HEK293 (cell line): Measurements from ENCODE around the gene CSNK1G3.

Source experiments
- GFI1B ChIP-seq: fragments of 450-650 bp; formaldehyde crosslinking; IDR thresholded peaks from 2 replicates; pipeline ENCODE4 v1.5.1; 2016; ENCODE audit warnings: missing biosample characterization, missing genetic modification characterization
- KLF1 ChIP-seq: fragments of 450-650 bp; formaldehyde crosslinking; IDR thresholded peaks from 2 replicates; pipeline ENCODE4 v1.5.1; 2016; ENCODE audit warnings: missing biosample characterization, missing genetic modification characterization
- ZEB2 ChIP-seq: fragments of 450-650 bp; formaldehyde crosslinking; IDR thresholded peaks from 2 replicates; pipeline ENCODE4 v1.5.1; 2016; ENCODE audit warnings: missing biosample characterization, missing genetic modification characterization
- ZNF114 ChIP-seq: fragments of 450-650 bp; formaldehyde crosslinking; IDR thresholded peaks from 2 replicates; pipeline ENCODE4 v1.5.0; 2017; ENCODE audit warnings: missing biosample characterization, missing genetic modification characterization
- ZNF174 ChIP-seq: fragments of 450-650 bp; formaldehyde crosslinking; IDR thresholded peaks from 2 replicates; pipeline ENCODE4 v1.5.0; 2017; ENCODE audit warnings: missing biosample characterization, mild to moderate bottlenecking, missing genetic modification characterization
- ZNF2 ChIP-seq: fragments of 450-650 bp; formaldehyde crosslinking; IDR thresholded peaks from 2 replicates; pipeline ENCODE4 v1.5.1; 2016; ENCODE audit warnings: missing biosample characterization, missing genetic modification characterization
- ZNF629 ChIP-seq: fragments of 450-650 bp; formaldehyde crosslinking; IDR thresholded peaks from 2 replicates; pipeline ENCODE4 v1.5.1; 2017; ENCODE audit warnings: missing biosample characterization, missing genetic modification characterization
- ZNF658 ChIP-seq: fragments of 450-650 bp; formaldehyde crosslinking; IDR thresholded peaks from 2 replicates; pipeline ENCODE4; 2016; ENCODE audit warnings: missing biosample characterization, missing genetic modification characterization
- TF ChIP-seq, protein P1 (sequence below): fragments of 450-650 bp; IDR thresholded peaks from 2 replicates; pipeline ENCODE4 v1.5.1; 2018; ENCODE audit warnings: missing biosample characterization, mild to moderate bottlenecking, missing genetic modification characterization
- TF ChIP-seq, protein P2 (sequence below): fragments of 450-650 bp; formaldehyde crosslinking; IDR thresholded peaks from 2 replicates; pipeline ENCODE4 v1.5.1; 2016; ENCODE audit warnings: missing biosample characterization, missing genetic modification characterization, low read depth
- TF ChIP-seq, protein P3 (sequence below): fragments of 450-650 bp; formaldehyde crosslinking; IDR thresholded peaks from 2 replicates; pipeline ENCODE4 v1.5.1; 2016; ENCODE audit warnings: missing biosample characterization, missing genetic modification characterization
- TF ChIP-seq, protein P4 (sequence below): fragments of 450-650 bp; formaldehyde crosslinking; IDR thresholded peaks from 2 replicates; pipeline ENCODE4 v1.5.1; 2016; ENCODE audit warnings: missing biosample characterization, missing genetic modification characterization
- TF ChIP-seq, protein P5 (sequence below): fragments of 450-650 bp; formaldehyde crosslinking; IDR thresholded peaks from 2 replicates; pipeline ENCODE4 v1.5.1; 2016; ENCODE audit warnings: missing biosample characterization, missing genetic modification characterization
- TF ChIP-seq, protein P6 (sequence below): fragments of 450-650 bp; formaldehyde crosslinking; IDR thresholded peaks from 2 replicates; pipeline ENCODE4 v1.5.1; 2016; ENCODE audit warnings: missing biosample characterization, missing genetic modification characterization
- TF ChIP-seq, protein P7 (sequence below): fragments of 450-650 bp; formaldehyde crosslinking; IDR thresholded peaks from 2 replicates; pipeline ENCODE4 v1.5.1; 2016; ENCODE audit warnings: missing biosample characterization, missing genetic modification characterization, low read depth
- TF ChIP-seq, protein P8 (sequence below): fragments of 450-650 bp; formaldehyde crosslinking; optimal IDR thresholded peaks from 2 replicates; pipeline ENCODE3; 2016; ENCODE audit warnings: missing biosample characterization, mild to moderate bottlenecking, missing genetic modification characterization
- TF ChIP-seq, protein P9 (sequence below): fragments of 450-650 bp; formaldehyde crosslinking; IDR thresholded peaks from 2 replicates; pipeline ENCODE4 v1.5.1; 2016; ENCODE audit warnings: missing biosample characterization, missing genetic modification characterization
- TF ChIP-seq, protein P10 (sequence below): fragments of 450-650 bp; formaldehyde crosslinking; IDR thresholded peaks from 2 replicates; pipeline ENCODE4 v1.5.1; 2016; ENCODE audit warnings: missing biosample characterization, missing genetic modification characterization, borderline replicate concordance

Gene CSNK1G3

DNA sequence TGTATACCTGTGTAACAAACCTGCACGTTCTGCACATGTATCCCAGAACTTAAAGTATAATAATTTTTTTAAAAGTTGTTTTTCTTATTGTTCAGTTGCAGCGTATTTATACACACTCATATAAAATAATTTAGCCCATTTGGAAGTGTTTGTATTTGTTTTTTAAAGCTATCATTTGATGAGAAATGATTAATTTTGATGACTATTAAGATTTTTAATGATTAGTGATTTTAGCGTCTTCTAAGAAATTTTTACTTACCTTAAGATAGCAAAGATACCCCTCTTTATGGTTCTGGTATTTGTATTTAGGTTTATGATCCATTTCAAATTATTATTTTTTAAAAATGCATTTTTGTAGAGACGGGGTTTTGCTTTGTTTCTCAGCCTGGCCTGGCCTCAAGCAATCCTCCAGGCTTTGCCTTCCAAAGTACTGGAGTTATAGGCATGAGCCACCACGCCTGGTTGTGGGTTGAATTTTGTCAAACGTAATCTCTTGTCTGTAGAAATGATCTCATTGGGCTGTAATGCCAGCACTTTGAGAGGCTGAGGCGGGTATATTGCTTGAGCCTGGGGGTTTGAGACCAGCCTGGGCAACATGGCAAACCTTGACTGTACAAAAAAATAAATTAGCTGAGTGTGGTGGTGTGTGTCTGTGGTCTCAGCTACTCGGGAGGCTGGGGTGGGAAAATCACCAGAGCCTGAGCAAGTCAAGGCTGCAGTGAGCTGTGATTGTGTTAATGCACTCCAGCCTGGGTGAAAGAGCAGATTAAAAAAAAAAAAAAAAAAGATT, 26.9 kb downstream of the CSNK1G3 start (continued):
- TF ChIP-seq, protein P1, sequence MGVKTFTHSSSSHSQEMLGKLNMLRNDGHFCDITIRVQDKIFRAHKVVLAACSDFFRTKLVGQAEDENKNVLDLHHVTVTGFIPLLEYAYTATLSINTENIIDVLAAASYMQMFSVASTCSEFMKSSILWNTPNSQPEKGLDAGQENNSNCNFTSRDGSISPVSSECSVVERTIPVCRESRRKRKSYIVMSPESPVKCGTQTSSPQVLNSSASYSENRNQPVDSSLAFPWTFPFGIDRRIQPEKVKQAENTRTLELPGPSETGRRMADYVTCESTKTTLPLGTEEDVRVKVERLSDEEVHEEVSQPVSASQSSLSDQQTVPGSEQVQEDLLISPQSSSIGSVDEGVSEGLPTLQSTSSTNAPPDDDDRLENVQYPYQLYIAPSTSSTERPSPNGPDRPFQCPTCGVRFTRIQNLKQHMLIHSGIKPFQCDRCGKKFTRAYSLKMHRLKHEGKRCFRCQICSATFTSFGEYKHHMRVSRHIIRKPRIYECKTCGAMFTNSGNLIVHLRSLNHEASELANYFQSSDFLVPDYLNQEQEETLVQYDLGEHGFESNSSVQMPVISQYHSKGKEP (tag by site-specific recombination), result no peak
- TF ChIP-seq ZNF114 (tag by site-specific recombination) (no peak), KLF1 (tag by site-specific recombination) (no peak), ZNF2 (0 out of 2 replicates have a peak, but pooled peaks have one; percentile 28), ZNF658 (no peak), ZEB2 (no peak), GFI1B (no peak), ZNF629 (tag by site-specific recombination) (peak; percentile 83), ZNF174 (tag by site-specific recombination) (no peak)
- TF ChIP-seq, protein P2, sequence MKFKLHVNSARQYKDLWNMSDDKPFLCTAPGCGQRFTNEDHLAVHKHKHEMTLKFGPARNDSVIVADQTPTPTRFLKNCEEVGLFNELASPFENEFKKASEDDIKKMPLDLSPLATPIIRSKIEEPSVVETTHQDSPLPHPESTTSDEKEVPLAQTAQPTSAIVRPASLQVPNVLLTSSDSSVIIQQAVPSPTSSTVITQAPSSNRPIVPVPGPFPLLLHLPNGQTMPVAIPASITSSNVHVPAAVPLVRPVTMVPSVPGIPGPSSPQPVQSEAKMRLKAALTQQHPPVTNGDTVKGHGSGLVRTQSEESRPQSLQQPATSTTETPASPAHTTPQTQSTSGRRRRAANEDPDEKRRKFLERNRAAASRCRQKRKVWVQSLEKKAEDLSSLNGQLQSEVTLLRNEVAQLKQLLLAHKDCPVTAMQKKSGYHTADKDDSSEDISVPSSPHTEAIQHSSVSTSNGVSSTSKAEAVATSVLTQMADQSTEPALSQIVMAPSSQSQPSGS (tag by site-specific recombination), result peak; percentile 70
- TF ChIP-seq, protein P3, sequence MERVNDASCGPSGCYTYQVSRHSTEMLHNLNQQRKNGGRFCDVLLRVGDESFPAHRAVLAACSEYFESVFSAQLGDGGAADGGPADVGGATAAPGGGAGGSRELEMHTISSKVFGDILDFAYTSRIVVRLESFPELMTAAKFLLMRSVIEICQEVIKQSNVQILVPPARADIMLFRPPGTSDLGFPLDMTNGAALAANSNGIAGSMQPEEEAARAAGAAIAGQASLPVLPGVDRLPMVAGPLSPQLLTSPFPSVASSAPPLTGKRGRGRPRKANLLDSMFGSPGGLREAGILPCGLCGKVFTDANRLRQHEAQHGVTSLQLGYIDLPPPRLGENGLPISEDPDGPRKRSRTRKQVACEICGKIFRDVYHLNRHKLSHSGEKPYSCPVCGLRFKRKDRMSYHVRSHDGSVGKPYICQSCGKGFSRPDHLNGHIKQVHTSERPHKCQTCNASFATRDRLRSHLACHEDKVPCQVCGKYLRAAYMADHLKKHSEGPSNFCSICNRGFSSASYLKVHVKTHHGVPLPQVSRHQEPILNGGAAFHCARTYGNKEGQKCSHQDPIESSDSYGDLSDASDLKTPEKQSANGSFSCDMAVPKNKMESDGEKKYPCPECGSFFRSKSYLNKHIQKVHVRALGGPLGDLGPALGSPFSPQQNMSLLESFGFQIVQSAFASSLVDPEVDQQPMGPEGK, result 0 out of 2 replicates have a peak, but pooled peaks have one; percentile 29
- TF ChIP-seq, protein P4, sequence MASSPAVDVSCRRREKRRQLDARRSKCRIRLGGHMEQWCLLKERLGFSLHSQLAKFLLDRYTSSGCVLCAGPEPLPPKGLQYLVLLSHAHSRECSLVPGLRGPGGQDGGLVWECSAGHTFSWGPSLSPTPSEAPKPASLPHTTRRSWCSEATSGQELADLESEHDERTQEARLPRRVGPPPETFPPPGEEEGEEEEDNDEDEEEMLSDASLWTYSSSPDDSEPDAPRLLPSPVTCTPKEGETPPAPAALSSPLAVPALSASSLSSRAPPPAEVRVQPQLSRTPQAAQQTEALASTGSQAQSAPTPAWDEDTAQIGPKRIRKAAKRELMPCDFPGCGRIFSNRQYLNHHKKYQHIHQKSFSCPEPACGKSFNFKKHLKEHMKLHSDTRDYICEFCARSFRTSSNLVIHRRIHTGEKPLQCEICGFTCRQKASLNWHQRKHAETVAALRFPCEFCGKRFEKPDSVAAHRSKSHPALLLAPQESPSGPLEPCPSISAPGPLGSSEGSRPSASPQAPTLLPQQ (tag by site-specific recombination), result no peak
- TF ChIP-seq, protein P5, sequence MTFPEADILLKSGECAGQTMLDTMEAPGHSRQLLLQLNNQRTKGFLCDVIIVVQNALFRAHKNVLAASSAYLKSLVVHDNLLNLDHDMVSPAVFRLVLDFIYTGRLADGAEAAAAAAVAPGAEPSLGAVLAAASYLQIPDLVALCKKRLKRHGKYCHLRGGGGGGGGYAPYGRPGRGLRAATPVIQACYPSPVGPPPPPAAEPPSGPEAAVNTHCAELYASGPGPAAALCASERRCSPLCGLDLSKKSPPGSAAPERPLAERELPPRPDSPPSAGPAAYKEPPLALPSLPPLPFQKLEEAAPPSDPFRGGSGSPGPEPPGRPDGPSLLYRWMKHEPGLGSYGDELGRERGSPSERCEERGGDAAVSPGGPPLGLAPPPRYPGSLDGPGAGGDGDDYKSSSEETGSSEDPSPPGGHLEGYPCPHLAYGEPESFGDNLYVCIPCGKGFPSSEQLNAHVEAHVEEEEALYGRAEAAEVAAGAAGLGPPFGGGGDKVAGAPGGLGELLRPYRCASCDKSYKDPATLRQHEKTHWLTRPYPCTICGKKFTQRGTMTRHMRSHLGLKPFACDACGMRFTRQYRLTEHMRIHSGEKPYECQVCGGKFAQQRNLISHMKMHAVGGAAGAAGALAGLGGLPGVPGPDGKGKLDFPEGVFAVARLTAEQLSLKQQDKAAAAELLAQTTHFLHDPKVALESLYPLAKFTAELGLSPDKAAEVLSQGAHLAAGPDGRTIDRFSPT (tag by site-specific recombination), result peak; percentile 78
- TF ChIP-seq, protein P6, sequence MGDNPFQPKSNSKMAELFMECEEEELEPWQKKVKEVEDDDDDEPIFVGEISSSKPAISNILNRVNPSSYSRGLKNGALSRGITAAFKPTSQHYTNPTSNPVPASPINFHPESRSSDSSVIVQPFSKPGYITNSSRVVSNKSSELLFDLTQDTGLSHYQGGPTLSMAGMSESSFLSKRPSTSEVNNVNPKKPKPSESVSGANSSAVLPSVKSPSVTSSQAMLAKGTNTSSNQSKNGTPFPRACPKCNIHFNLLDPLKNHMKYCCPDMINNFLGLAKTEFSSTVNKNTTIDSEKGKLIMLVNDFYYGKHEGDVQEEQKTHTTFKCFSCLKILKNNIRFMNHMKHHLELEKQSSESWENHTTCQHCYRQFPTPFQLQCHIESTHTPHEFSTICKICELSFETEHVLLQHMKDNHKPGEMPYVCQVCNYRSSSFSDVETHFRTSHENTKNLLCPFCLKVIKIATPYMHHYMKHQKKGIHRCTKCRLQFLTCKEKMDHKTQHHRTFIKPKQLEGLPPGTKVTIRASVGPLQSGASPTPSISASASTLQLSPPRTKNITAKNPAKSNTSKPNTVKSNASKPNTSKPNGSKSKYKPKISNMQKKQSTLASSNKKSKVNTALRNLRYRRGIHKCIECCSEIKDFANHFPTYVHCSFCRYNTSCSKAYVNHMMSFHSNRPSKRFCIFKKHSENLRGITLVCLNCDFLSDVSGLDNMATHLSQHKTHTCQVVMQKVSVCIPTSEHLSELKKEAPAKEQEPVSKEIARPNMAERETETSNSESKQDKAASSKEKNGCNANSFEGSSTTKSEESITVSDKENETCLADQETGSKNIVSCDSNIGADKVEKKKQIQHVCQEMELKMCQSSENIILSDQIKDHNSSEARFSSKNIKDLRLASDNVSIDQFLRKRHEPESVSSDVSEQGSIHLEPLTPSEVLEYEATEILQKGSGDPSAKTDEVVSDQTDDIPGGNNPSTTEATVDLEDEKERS (tag by site-specific recombination), result no peak
- TF ChIP-seq, protein P7, sequence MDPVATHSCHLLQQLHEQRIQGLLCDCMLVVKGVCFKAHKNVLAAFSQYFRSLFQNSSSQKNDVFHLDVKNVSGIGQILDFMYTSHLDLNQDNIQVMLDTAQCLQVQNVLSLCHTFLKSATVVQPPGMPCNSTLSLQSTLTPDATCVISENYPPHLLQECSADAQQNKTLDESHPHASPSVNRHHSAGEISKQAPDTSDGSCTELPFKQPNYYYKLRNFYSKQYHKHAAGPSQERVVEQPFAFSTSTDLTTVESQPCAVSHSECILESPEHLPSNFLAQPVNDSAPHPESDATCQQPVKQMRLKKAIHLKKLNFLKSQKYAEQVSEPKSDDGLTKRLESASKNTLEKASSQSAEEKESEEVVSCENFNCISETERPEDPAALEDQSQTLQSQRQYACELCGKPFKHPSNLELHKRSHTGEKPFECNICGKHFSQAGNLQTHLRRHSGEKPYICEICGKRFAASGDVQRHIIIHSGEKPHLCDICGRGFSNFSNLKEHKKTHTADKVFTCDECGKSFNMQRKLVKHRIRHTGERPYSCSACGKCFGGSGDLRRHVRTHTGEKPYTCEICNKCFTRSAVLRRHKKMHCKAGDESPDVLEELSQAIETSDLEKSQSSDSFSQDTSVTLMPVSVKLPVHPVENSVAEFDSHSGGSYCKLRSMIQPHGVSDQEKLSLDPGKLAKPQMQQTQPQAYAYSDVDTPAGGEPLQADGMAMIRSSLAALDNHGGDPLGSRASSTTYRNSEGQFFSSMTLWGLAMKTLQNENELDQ, result no peak
- TF ChIP-seq, protein P8, sequence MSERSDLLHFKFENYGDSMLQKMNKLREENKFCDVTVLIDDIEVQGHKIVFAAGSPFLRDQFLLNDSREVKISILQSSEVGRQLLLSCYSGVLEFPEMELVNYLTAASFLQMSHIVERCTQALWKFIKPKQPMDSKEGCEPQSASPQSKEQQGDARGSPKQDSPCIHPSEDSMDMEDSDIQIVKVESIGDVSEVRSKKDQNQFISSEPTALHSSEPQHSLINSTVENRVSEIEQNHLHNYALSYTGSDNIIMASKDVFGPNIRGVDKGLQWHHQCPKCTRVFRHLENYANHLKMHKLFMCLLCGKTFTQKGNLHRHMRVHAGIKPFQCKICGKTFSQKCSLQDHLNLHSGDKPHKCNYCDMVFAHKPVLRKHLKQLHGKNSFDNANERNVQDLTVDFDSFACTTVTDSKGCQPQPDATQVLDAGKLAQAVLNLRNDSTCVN, result no peak
- TF ChIP-seq, protein P9, sequence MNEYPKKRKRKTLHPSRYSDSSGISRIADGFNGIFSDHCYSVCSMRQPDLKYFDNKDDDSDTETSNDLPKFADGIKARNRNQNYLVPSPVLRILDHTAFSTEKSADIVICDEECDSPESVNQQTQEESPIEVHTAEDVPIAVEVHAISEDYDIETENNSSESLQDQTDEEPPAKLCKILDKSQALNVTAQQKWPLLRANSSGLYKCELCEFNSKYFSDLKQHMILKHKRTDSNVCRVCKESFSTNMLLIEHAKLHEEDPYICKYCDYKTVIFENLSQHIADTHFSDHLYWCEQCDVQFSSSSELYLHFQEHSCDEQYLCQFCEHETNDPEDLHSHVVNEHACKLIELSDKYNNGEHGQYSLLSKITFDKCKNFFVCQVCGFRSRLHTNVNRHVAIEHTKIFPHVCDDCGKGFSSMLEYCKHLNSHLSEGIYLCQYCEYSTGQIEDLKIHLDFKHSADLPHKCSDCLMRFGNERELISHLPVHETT (tag by site-specific recombination), result no peak
- TF ChIP-seq, protein P10, sequence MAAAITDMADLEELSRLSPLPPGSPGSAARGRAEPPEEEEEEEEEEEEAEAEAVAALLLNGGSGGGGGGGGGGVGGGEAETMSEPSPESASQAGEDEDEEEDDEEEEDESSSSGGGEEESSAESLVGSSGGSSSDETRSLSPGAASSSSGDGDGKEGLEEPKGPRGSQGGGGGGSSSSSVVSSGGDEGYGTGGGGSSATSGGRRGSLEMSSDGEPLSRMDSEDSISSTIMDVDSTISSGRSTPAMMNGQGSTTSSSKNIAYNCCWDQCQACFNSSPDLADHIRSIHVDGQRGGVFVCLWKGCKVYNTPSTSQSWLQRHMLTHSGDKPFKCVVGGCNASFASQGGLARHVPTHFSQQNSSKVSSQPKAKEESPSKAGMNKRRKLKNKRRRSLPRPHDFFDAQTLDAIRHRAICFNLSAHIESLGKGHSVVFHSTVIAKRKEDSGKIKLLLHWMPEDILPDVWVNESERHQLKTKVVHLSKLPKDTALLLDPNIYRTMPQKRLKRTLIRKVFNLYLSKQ (tag by site-specific recombination), result no peak
